Type B pancreatic cell (in vitro differentiated cells): ENCODE measurements around the gene PIGS. TPM values are rescaled to one million over a fixed set of nuclear protein-coding genes. Genes with fewer than 3 reads are reported as not detected.

ENCODE experiments used
- DNase-seq: peaks from one replicate; pipeline ENCODE4 v3.0.0; 2021; ENCODE audit warnings: mixed read lengths; ENCODE audit not compliant: unreplicated experiment; ENCODE audit errors: extremely low spot score
- H3K27ac Mint-ChIP-seq: 2 replicates; pipeline ENCODE4 v1.8.0; 2021; ENCODE audit warnings: mild to moderate bottlenecking, mixed read lengths
- H3K27me3 Mint-ChIP-seq: 2 replicates; pipeline ENCODE4 v1.8.0; 2021; ENCODE audit warnings: mixed read lengths
- H3K36me3 Mint-ChIP-seq: 2 replicates; pipeline ENCODE4 v1.8.0; 2021; ENCODE audit warnings: mixed read lengths
- H3K4me1 Mint-ChIP-seq: one replicate; pipeline ENCODE4 v1.8.0; 2021; ENCODE audit warnings: mixed read lengths; ENCODE audit not compliant: unreplicated experiment
- H3K4me3 Mint-ChIP-seq: 2 replicates; pipeline ENCODE4 v1.8.0; 2021; ENCODE audit warnings: mild to moderate bottlenecking, mixed read lengths
- H3K9me3 Mint-ChIP-seq: 2 replicates; pipeline ENCODE4 v1.8.0; 2021; ENCODE audit warnings: mixed read lengths
- total RNA-seq: library from RNA; stranded (reverse); gene quantifications from 2 replicates; pipeline ENCODE4 v1.2.1, GENCODE V29; 2021; ENCODE audit warnings: low replicate concordance
- TF ChIP-seq, protein P1 (sequence below): fragments of 200-600 bp; sonication (generic); conservative IDR thresholded peaks from 2 replicates; pipeline ENCODE4 v1.5.0; 2021; ENCODE audit warnings: antibody characterized with exemption, mild to moderate bottlenecking

The PIGS gene
- total RNA-seq, 1 donor from 2014 or later = 75.0 TPM

- DNase-seq = no peak
- TF ChIP-seq, protein P1, sequence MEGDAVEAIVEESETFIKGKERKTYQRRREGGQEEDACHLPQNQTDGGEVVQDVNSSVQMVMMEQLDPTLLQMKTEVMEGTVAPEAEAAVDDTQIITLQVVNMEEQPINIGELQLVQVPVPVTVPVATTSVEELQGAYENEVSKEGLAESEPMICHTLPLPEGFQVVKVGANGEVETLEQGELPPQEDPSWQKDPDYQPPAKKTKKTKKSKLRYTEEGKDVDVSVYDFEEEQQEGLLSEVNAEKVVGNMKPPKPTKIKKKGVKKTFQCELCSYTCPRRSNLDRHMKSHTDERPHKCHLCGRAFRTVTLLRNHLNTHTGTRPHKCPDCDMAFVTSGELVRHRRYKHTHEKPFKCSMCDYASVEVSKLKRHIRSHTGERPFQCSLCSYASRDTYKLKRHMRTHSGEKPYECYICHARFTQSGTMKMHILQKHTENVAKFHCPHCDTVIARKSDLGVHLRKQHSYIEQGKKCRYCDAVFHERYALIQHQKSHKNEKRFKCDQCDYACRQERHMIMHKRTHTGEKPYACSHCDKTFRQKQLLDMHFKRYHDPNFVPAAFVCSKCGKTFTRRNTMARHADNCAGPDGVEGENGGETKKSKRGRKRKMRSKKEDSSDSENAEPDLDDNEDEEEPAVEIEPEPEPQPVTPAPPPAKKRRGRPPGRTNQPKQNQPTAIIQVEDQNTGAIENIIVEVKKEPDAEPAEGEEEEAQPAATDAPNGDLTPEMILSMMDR = no peak
- H3K4me1 Mint-ChIP-seq = no peaks in the 10 kb centered on the region
- no peak overlapping the region for H3K4me3 Mint-ChIP-seq
- no peak overlapping the region for H3K27ac Mint-ChIP-seq
- H3K9me3 Mint-ChIP-seq = no peaks in the 10 kb centered on the region
- peaks cover 10% of the 10 kb centered on the region for H3K36me3 Mint-ChIP-seq
- no peaks in the 10 kb centered on the region for H3K27me3 Mint-ChIP-seq
These were observed 14.5 kb upstream of the PIGS start for GRCh38 chr17:28585851-28586250.

GRCh38 chr17:28584434-28584833 lies 13.1 kb upstream of the PIGS start:
- peaks cover 10% of the 10 kb centered on the region for H3K36me3 Mint-ChIP-seq

GRCh38 chr17:28582513-28582912 lies 11.2 kb upstream of the PIGS start:
- no peaks in the 10 kb centered on the region for H3K4me1 Mint-ChIP-seq
- TF ChIP-seq, protein P1 = no peak
- DNase-seq = no peak
- H3K9me3 Mint-ChIP-seq = no peaks in the 10 kb centered on the region
- H3K4me3 Mint-ChIP-seq = no peak overlapping the region
- peaks cover 5% of the 10 kb centered on the region for H3K36me3 Mint-ChIP-seq
- H3K27ac Mint-ChIP-seq = no peak overlapping the region
- no peaks in the 10 kb centered on the region for H3K27me3 Mint-ChIP-seq

More at GRCh38 chr17:28584434-28584833, 13.1 kb upstream of the PIGS start:
- H3K27ac Mint-ChIP-seq = no peak overlapping the region
- H3K27me3 Mint-ChIP-seq = no peaks in the 10 kb centered on the region
- no peaks in the 10 kb centered on the region for H3K4me1 Mint-ChIP-seq
- no peak overlapping the region for H3K4me3 Mint-ChIP-seq
- TF ChIP-seq, protein P1 = no peak
- no peaks in the 10 kb centered on the region for H3K9me3 Mint-ChIP-seq
- no peak for DNase-seq

GRCh38 chr17:28580959-28581358 lies 9.6 kb upstream of the PIGS start:
- Mint-ChIP-seq H3K27me3 (no peaks in the 10 kb centered on the region), H3K4me1 (peaks cover 5% of the 10 kb centered on the region), H3K36me3 (peaks cover 4% of the 10 kb centered on the region), H3K9me3 (no peaks in the 10 kb centered on the region), H3K4me3 (no peak overlapping the region), H3K27ac (no peak overlapping the region)
- DNase-seq = no peak
- TF ChIP-seq, protein P1 = no peak

DNA sequence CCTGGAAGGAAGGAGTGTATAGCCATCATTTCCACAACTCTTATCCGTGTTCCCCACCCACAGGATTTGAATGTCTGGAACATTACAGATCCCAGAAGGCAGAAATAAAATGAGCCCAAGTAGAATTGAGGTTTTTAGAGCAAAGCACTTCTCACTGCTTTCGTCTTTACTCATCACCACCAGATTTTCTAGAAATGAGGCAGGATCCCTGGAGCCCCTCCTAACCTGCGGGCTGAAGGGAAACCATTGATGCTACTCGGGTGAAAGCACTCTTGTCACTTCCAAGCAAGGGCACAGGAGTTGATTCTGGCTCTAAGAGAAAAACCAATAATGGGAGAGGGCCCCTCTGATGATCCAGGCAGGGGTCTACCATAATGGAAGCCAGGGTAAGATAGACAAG lies 8.2 kb upstream of the PIGS start:
- H3K27me3 Mint-ChIP-seq = no peaks in the 10 kb centered on the region
- H3K4me1 Mint-ChIP-seq = peaks cover 5% of the 10 kb centered on the region
- H3K4me3 Mint-ChIP-seq = no peak overlapping the region
- TF ChIP-seq, protein P1 = no peak
- H3K27ac Mint-ChIP-seq = no peak overlapping the region
- DNase-seq = no peak
- no peaks in the 10 kb centered on the region for H3K36me3 Mint-ChIP-seq
- no peaks in the 10 kb centered on the region for H3K9me3 Mint-ChIP-seq
